H4 (cell line): ENCODE measurements around the gene CDH13. TPM values are rescaled to one million over a fixed set of nuclear protein-coding genes. Genes with fewer than 3 reads are reported as not detected.

Experiments used
- DNase-seq: peaks from one replicate; pipeline ENCODE4 v3.0.0-alpha.2; 2015; ENCODE audit warnings: low spot score
- total RNA-seq: library from RNA; depleted of rRNA; stranded (reverse); fragments of >200 nt; shearing (Covaris generic); gene quantifications from 2 replicates; pipeline ENCODE4 v1.2.3, GENCODE V29; 2014; rRNA removed

Gene CDH13
- 0.51 TPM in 1 of 2 replicates, not detected in the other for total RNA-seq

- DNase-seq, result no peak
Observed at GRCh38 chr16:82626791-82627261, at the start of gene CDH13. Gene CDH13 (plus strand): TSS chr16:82626969.

- DNase-seq, result peak; percentile 21
Observed at GRCh38 chr16:82580298-82580890, 46.4 kb upstream of the CDH13 start.

- no peak for DNase-seq
Observed at GRCh38 chr16:82582975-82583374, 43.8 kb upstream of the CDH13 start.

GRCh38 chr16:82583422-82583821, 43.3 kb upstream of the CDH13 start:
- DNase-seq, result no peak

- no peak for DNase-seq
Observed at GRCh38 chr16:82584553-82585152, 42.1 kb upstream of the CDH13 start.

- DNase-seq, result no peak
Observed at GRCh38 chr16:82585675-82586074, 41.1 kb upstream of the CDH13 start.

GRCh38 chr16:82586130-82586529, 40.6 kb upstream of the CDH13 start:
- no peak for DNase-seq

- no peak for DNase-seq
Observed at GRCh38 chr16:82587289-82587688, 39.5 kb upstream of the CDH13 start.

GRCh38 chr16:82589407-82589806, 37.4 kb upstream of the CDH13 start:
- DNase-seq, result no peak

GRCh38 chr16:82594114-82594513, 32.7 kb upstream of the CDH13 start:
- DNase-seq, result no peak

GRCh38 chr16:82598771-82599170, 28.0 kb upstream of the CDH13 start:
- no peak for DNase-seq

- DNase-seq, result no peak
Observed at GRCh38 chr16:82601989-82602640, 24.7 kb upstream of the CDH13 start.

- DNase-seq, result peak; percentile 45
Observed at GRCh38 chr16:82603784-82604411, 22.9 kb upstream of the CDH13 start.

GRCh38 chr16:82605076-82605475, 21.7 kb upstream of the CDH13 start:
- no peak for DNase-seq

- no peak for DNase-seq
Observed at GRCh38 chr16:82605863-82606620, 20.7 kb upstream of the CDH13 start.

- DNase-seq, result no peak
Observed at GRCh38 chr16:82609140-82609539, 17.6 kb upstream of the CDH13 start.

GRCh38 chr16:82612263-82612662, 14.5 kb upstream of the CDH13 start:
- no peak for DNase-seq

GRCh38 chr16:82616356-82616755, 10.4 kb upstream of the CDH13 start:
- no peak for DNase-seq

GRCh38 chr16:82621781-82622180, 5.0 kb upstream of the CDH13 start:
- no peak for DNase-seq

- DNase-seq, result no peak
Observed at GRCh38 chr16:82623241-82623640, 3.5 kb upstream of the CDH13 start.

- DNase-seq, result no peak
Observed at GRCh38 chr16:82625066-82625968, 1.5 kb upstream of the CDH13 start.
